Measurements from ENCODE around the gene PPRC1.
A peak's percentile ranks its signal among the peaks of the same experiment; 100 is the strongest.

GRCh38 chr10:102112210-102112817, 20.5 kb upstream of the PPRC1 start:
- peak; percentile 58 to 65 for TF ChIP-seq CTCF (conservative IDR thresholded peaks at IDR 0.05; ENCODE audit: low read depth in 2 of 2)
- TF ChIP-seq REST (IDR thresholded peaks at IDR 0.05; ENCODE audit: unreplicated experiment), result no peak
- no peak for TF ChIP-seq POLR2AphosphoS5 (IDR thresholded peaks at IDR 0.05; ENCODE audit: low read depth)
- TF ChIP-seq EZH2phosphoT487 (IDR thresholded peaks at IDR 0.05; ENCODE audit: unreplicated experiment), result no peak
- TF ChIP-seq NANOG (IDR thresholded peaks at IDR 0.05; ENCODE audit: borderline replicate concordance), result no peak
- TF ChIP-seq JUNB (IDR thresholded peaks at IDR 0.05; ENCODE audit: unreplicated experiment), result no peak
- TF ChIP-seq ZNF114 (CRISPR knock-in tag; IDR thresholded peaks at IDR 0.05), result no peak
- no peak for TF ChIP-seq EZH2 (IDR thresholded peaks at IDR 0.05; ENCODE audit: low read depth, unreplicated experiment)
- TF ChIP-seq CREB1 (CRISPR knock-in tag; IDR thresholded peaks at IDR 0.05; ENCODE audit: low read depth), result no peak
- TF ChIP-seq ZNF462 (CRISPR knock-in tag; IDR thresholded peaks at IDR 0.05), result no peak
